Esophagus muscularis mucosa (tissue), 4 donors: Measurements from ENCODE around the gene ZNF576. TPM values are rescaled to one million over a fixed set of nuclear protein-coding genes. Genes with fewer than 3 reads are reported as not detected.

Source experiments
- DNase-seq: peaks from one replicate; pipeline ENCODE4 v3.0.0-alpha.2; 2017; ENCODE audit errors: extremely low spot score
- H3K27ac ChIP-seq, 4 donors: fragments of 200-600 bp; sonication (generic); replicated peaks in 1 of 4; 1 replicate in 3 of 4; 2 replicates in 1 of 4; pipeline ENCODE4 v1.5.1; 2016 to 2019; ENCODE audit warnings: mild to moderate bottlenecking in 1 of 4
- H3K27me3 ChIP-seq, 4 donors: fragments of 200-600 bp; sonication (generic); one replicate each; pipeline versions ENCODE4 v1.5.1 to v1.6.0; 2016 to 2019
- H3K36me3 ChIP-seq, 4 donors: fragments of 200-600 bp; sonication (generic); one replicate each; pipeline ENCODE4 v1.5.1; 2016 to 2019
- H3K4me1 ChIP-seq, 4 donors: fragments of 200-600 bp; sonication (generic); one replicate each; pipeline ENCODE4 v1.5.1; 2016 to 2019
- H3K4me3 ChIP-seq, 4 donors: fragments of 200-600 bp; sonication (generic); 1 replicate in 2 of 4; 2 replicates in 2 of 4; pipeline ENCODE4 v1.5.1; 2016 to 2019; ENCODE audit warnings: mild to moderate bottlenecking in 4 of 4, moderate library complexity in 1 of 4
- H3K9me3 ChIP-seq, 4 donors: fragments of 200-600 bp; sonication (generic); 1 replicate in 3 of 4; 2 replicates in 1 of 4; pipeline ENCODE4 v1.5.1; 2016 to 2019
- EP300 ChIP-seq: sonication (generic); formaldehyde crosslinking; IDR thresholded peaks from one replicate; pipeline ENCODE4 v1.6.1; 2017; ENCODE audit warnings: antibody characterized with exemption
- POLR2A ChIP-seq: fragments of 450-650 bp; IDR thresholded peaks from one replicate; pipeline ENCODE4 v1.6.1; 2017; ENCODE audit warnings: antibody characterized with exemption, moderate library complexity, mild to moderate bottlenecking, low read depth
- POLR2AphosphoS5 ChIP-seq, 2 donors: sonication (generic); formaldehyde crosslinking; IDR thresholded peaks; one replicate each; pipeline ENCODE4 v1.6.1; 2017; ENCODE audit warnings: antibody characterized with exemption in 2 of 2
- WGBS: methylation state at CpG from one replicate; pipeline ENCODE4 v1.1.5; 2018; 5-methylcytosine and 5-hydroxymethylcytosine counted together
- intact Hi-C: fragments of 100-400 bp; cut with DNase I; formaldehyde crosslinking; loops from one replicate; pipeline ENCODE4 v1.15.1; 2023
- total RNA-seq, 4 donors: library from RNA; depleted of rRNA; stranded (reverse); fragments of >200 nt; gene quantifications; one replicate each; pipeline versions ENCODE4 v1.1.0 to v1.2.1, GENCODE V29; 2016
- TF ChIP-seq, protein P1 (sequence below), 3 experiments: fragments of 200-600 bp in 2 of 3; fragments of 450-650 bp in 1 of 3; sonication (generic) in 2 of 3; IDR thresholded peaks; one replicate each; pipeline ENCODE4 v1.5.1; 2017 to 2019; ENCODE audit warnings: antibody characterized with exemption in 3 of 3, mild to moderate bottlenecking in 2 of 3, moderate library complexity in 1 of 3

The ZNF576 gene
- total RNA-seq, 4 donors from 2014 or later, result 10.0 to 18.6 (median 16.6) TPM

DNA sequence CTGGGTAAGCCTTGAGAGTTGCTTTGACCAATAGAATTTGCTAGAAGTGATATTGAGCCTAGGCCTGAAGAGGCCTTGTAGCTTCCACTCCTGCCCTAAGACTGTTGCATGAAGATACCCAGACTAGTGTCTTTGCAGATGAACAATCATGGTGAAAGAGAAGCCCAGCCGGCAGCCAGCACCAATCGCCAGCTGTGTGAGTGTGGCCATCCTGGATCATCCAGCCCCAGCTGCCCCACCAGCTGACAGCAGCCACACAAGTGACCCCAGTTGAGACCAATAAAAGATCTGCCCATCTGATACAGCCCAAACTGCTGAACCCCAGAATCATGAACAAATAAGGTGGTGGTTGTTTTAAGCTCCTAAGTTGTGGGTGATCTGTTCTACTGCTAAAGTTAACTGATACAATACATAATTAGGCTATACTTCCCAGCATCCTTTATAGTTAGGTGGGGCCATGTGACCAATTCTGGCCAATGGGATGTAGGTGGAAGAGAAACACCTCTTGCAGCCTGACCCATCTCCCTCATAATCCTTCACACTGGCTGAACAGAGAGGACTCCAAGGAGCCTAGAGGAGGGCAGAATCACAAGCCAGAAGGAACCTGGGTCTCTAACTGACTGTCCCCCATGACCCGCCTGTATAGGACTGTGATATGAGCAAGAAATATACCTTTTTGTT, 32.4 kb downstream of the ZNF576 start:
- intact Hi-C loops, result no loop called here
- DNase-seq, result no peak
- Histone ChIP-seq H3K9me3 (no peaks in the 10 kb centered on the region), H3K4me3 (no peak overlapping the region), H3K27ac (no peak overlapping the region), H3K27me3 (no peaks in the 10 kb centered on the region), H3K4me1 (no peaks in the 10 kb centered on the region), H3K36me3 (peaks cover 0 to 35% (median 11%) of the 10 kb centered on the region in 4 donors)
- TF ChIP-seq EP300 (no peak), POLR2AphosphoS5 (IDR thresholded peaks at IDR 0.05) (no peak), POLR2A (no peak)
- TF ChIP-seq, protein P1, sequence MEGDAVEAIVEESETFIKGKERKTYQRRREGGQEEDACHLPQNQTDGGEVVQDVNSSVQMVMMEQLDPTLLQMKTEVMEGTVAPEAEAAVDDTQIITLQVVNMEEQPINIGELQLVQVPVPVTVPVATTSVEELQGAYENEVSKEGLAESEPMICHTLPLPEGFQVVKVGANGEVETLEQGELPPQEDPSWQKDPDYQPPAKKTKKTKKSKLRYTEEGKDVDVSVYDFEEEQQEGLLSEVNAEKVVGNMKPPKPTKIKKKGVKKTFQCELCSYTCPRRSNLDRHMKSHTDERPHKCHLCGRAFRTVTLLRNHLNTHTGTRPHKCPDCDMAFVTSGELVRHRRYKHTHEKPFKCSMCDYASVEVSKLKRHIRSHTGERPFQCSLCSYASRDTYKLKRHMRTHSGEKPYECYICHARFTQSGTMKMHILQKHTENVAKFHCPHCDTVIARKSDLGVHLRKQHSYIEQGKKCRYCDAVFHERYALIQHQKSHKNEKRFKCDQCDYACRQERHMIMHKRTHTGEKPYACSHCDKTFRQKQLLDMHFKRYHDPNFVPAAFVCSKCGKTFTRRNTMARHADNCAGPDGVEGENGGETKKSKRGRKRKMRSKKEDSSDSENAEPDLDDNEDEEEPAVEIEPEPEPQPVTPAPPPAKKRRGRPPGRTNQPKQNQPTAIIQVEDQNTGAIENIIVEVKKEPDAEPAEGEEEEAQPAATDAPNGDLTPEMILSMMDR (IDR thresholded peaks at IDR 0.05), result no peak
- WGBS, result 95% methylated on average over 3 of the region's 3 CpGs

DNA sequence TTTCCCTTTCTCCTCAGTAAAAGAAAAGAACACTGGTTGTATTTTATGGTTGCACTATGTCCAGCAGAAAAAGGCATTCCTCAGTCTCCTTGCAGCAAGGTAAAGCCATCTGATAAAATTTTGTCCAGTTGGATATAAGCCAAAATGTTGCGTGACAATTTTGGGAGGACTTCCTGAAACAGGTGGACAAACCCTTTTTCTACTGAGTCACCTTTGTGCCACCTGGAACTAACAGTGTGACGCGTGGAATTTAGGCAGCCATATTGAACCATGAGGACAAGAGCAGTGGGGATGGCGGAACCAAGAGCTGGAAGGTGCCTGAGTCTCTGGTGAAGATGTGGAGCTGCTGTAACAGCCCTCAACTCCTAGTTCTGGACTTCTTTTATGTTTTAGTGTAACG, 35.1 kb downstream of the ZNF576 start:
- Histone ChIP-seq H3K4me3 (no peak overlapping the region), H3K9me3 (no peaks in the 10 kb centered on the region), H3K27me3 (no peaks in the 10 kb centered on the region), H3K27ac (no peak overlapping the region), H3K36me3 (peaks cover 0 to 10% (median 2%) of the 10 kb centered on the region in 4 donors), H3K4me1 (peaks cover 0 to 27% (median 22%) of the 10 kb centered on the region in 4 donors)
- intact Hi-C loops, result no loop called here
- TF ChIP-seq, protein P1 (IDR thresholded peaks at IDR 0.05), result no peak
- TF ChIP-seq EP300 (no peak), POLR2AphosphoS5 (IDR thresholded peaks at IDR 0.05) (no peak), POLR2A (no peak)
- WGBS, result 94% methylated on average over 5 of the region's 5 CpGs
- DNase-seq, result no peak

DNA sequence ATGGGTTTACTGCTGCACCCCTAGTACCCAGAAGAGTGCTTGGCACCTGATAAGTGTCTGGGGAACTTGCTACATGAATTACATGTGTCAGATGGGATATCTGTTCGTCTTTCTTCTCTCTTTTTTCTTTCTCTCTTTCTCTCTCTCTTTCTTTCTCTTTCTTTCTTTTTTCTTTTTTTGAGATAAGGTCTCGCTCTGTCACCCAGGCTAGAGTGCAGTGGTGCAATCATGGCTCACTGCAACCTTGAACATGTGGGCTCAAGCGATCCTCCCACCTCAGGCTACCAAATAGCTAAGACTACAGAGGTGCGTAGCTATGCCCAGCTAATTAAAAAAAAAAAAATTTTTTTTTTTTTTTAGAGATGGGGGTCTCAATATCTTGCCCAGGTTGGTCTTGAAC, 37.1 kb downstream of the ZNF576 start:
- no peak for TF ChIP-seq EP300
- no peak for TF ChIP-seq POLR2A
- TF ChIP-seq, protein P1 (IDR thresholded peaks at IDR 0.05), result no peak
- TF ChIP-seq POLR2AphosphoS5 (IDR thresholded peaks at IDR 0.05), result no peak
- Histone ChIP-seq H3K27ac (no peak overlapping the region), H3K36me3 (no peaks in the 10 kb centered on the region), H3K4me1 (peaks cover 0 to 38% (median 25%) of the 10 kb centered on the region in 4 donors), H3K4me3 (no peak overlapping the region), H3K27me3 (no peaks in the 10 kb centered on the region), H3K9me3 (no peaks in the 10 kb centered on the region)
- no peak for DNase-seq
- intact Hi-C loops, result no loop called here
- 97% methylated on average over 4 of the region's 4 CpGs for WGBS

GRCh38 chr19:43634068-43634467, 37.7 kb downstream of the ZNF576 start:
- H3K27ac ChIP-seq, result peak overlapping the region in 1 of 4 donors; percentile 76
- H3K27me3 ChIP-seq, result no peaks in the 10 kb centered on the region
- H3K9me3 ChIP-seq, result no peaks in the 10 kb centered on the region
- H3K4me3 ChIP-seq, result no peak overlapping the region
- WGBS, result 89% methylated on average over 5 of the region's 5 CpGs
- intact Hi-C loops, result no loop called here
- DNase-seq, result no peak
- H3K4me1 ChIP-seq, result peaks cover 4 to 44% (median 31%) of the 10 kb centered on the region in 4 donors
- TF ChIP-seq POLR2AphosphoS5 (IDR thresholded peaks at IDR 0.05) (no peak), EP300 (no peak), POLR2A (no peak)
- TF ChIP-seq, protein P1 (IDR thresholded peaks at IDR 0.05), result no peak
- H3K36me3 ChIP-seq, result no peaks in the 10 kb centered on the region
